ENCODE results near the gene RASSF4.
A peak's percentile ranks its signal among the peaks of the same experiment; 100 is the strongest.

Gene RASSF4

GRCh38 chr10:44949127-44949802, 10.3 kb upstream of the RASSF4 start:
- DNase-seq: no peak

- no peak for DNase-seq
Observed at GRCh38 chr10:44949915-44950314, 9.7 kb upstream of the RASSF4 start.

GRCh38 chr10:44950326-44951225, 9.0 kb upstream of the RASSF4 start:
- DNase-seq: no peak

- DNase-seq: no peak
Observed at GRCh38 chr10:44951576-44952226, 7.9 kb upstream of the RASSF4 start.

DNA sequence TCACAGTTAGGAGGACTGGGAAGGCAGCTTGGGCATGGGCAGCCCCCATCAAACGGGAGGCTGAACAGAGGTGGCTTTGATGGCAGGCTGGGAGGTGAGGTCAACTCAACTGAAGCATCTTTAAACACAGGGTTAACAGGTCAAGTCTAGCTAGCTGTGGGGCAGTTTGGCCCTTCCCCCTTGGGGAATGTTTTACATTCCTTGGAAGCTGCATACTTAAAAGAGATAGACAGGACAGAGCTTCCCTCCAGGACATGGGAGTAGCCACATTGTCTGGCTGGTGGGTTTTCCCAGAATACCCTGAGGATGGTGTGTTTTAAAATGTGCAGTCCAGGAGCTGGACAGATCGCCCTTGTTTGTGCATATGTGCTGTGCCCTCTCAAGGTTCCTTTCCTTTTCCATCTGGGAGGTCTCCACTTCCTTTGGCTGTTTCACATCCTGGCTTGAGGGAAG, 6.8 kb upstream of the RASSF4 start:
- DNase-seq: no peak

DNA sequence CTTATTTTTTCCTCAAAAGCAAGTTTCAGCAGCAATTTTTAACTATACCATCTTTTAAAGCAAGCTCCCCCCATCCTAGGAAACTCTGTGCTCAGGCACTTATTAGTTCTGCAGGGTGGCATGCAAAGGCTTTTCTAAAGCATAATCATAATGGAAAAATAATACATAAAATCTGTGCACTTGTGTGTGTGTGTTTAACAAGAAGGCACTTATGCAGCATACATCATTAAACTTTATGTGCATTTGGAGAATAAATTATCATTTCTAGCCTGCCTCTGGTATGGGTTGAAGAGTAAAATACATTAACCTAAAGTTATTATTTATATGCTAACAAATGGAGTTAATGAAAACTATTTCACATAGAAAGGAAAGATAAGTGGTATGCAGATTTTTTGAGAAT, 5.6 kb upstream of the RASSF4 start:
- no peak for DNase-seq

- DNase-seq: no peak
Observed at GRCh38 chr10:44954962-44955361, 4.6 kb upstream of the RASSF4 start.

GRCh38 chr10:44955413-44956070, 4.1 kb upstream of the RASSF4 start:
- no peak for DNase-seq

- DNase-seq: no peak
Observed at GRCh38 chr10:44956226-44956625, 3.4 kb upstream of the RASSF4 start.

DNA sequence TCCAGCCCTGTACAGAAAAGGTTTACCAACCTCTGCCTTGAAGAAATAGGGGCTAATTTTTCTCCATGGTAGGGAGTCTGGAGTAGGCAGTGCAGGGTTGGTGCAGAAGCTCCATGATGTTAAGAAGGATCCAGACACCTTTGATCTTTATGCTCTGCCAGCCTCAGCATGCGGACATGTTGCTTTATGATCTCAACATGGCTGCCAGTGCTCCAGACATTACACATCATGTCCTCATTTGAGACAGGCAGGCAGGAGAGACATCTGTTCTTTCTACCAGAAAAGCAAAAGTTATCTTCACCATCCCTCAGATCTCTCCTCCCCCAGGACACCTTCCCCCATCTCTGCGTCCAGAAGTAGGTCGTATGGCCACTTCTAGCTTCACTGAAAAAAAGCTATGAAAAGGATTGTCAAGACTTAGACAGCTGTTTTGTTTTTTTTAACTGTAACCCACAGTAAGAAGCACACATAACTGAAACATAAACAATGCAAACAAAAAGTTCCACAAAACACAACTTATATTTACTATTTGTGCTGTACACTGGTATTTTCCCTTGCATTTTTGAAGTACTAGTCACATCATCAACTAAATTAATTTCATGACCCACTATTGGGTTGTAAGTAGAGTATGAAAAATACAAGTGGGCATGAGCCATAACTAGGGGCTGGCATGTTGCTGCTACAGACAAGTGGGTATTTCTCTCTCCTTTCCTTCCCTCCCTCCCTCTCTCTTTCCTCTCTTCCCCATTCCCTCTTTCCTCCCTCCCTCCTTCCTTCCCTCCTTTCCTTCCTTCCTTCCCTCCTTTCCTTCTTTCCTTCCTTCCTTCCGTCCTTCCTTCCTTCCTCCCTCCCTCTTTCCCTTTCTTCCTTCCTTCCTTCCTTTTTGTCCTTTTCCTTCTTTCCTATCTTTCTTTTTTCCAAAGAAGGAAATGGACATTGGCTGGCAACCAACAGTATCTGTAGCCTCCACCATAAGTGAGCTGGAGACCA, 2.6 kb upstream of the RASSF4 start:
- no peak for DNase-seq

- DNase-seq: peak; percentile 94
Observed at GRCh38 chr10:44958196-44958897, 1.3 kb upstream of the RASSF4 start.

- peak; percentile 46 for DNase-seq
Observed at GRCh38 chr10:44958898-44959246, 730 bp upstream of the RASSF4 start.

GRCh38 chr10:44960088-44960460, 472 bp downstream of the RASSF4 start:
- DNase-seq: no peak

GRCh38 chr10:44960482-44961229, 1.1 kb downstream of the RASSF4 start:
- DNase-seq: no peak

GRCh38 chr10:44961230-44961571, 1.6 kb downstream of the RASSF4 start:
- DNase-seq: no peak

GRCh38 chr10:44961931-44962750, 2.5 kb downstream of the RASSF4 start:
- DNase-seq: no peak

DNA sequence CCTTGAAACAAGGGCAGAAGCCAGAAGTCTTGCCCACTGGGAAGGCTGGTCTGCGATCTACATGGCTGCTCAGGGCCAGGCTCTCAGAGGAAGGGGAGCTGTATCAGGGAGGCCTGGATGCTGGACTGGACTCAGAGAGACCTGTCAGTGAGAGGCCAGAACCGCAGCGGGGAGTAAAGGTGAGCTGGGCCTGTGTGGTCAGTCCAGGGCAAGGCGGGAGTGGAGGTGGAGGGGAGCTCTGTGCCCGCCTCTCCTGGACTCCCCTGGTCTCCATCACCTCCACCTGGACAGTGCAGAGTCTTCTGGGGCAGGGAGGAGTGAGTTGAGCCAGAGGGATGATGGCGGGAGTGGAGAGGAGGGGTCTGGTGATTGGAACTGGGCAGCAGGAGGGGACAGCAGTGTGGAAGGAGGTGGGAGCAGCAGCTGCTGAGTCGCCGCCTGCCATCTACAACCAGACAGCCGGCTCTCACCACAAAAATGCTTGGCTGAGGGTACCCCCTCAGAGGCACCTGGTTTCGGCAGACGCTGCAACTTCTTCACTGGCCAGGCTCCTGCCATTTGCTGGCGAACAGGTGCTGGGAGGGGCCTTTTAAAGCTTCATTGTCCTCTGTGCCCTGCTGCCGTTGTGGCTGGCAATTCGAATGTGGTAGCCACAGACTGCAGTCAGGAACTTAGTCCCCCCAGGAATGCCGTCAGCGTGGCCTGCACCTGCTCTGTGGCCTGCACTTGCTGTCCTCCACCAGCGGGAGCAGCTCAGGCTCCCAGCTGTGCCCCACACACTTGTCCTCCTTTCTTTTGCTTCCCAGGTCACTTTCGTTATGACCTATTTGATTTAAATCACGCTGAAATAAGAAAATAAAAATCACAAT, 3.5 kb downstream of the RASSF4 start:
- peak; percentile 54 for DNase-seq

DNA sequence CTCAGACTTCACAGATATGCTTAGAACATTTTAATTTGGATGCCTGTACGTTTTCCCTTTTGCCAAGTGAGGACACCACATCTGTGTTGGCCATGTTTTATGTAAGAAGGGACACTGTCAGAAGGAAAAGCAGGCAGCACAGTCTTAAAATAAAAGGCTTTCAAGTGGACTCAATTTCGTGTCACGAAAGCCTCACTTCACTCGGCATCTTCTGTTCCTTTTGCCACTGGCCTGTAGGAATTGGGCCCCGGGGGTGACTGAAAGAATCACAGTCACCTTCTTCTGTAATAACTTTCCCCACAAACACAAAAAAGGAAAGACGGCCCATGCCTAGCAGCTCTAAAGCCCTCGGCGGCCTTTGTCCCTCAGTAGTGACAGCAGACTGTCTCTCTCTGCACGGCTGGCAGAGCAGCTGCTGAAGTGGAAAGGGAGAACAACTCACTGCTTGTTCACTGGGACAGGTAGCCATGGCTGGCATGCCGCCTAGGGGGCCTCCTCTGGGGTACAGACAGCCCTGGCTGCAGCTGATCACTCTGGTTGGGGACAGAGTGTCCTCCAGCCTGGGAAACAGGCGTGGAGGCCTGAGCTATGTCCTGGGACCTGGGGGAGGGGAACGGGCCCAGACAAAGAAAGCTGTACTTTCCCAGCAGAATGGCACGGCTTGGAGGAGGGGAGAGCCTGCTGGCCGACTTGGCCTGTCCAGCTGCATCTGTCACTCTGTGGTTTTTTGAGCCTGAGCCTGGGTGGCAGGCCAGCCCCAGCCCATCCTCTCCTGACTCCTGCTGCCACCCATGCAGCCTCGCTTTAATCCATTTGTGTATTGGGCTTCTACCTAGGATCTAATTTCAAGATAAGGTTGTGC, 4.4 kb downstream of the RASSF4 start:
- DNase-seq: peak; percentile 32

Measured in inflammatory macrophage treated with lipopolysaccharide for 4 hours (primary cell).